ENCODE results near the gene RALA. TPM values are rescaled to one million over a fixed set of nuclear protein-coding genes. Genes with fewer than 3 reads are reported as not detected.

The RALA gene
- total and polyA plus RNA-seq, 3 donors from 2014 or later = 13.6 to 27.9 (median 15.9) TPM

GRCh38 chr7:39754326-39755120 lies 131.2 kb downstream of the RALA start:
- Histone ChIP-seq H3K4me3 (peak overlapping the region; percentile 24 to 40), H3K27ac (no peak overlapping the region), H3K27me3 (no peaks in the 10 kb centered on the region), H3K36me3 (ENCODE audit: low read depth, missing control alignments) (no peaks in the 10 kb centered on the region), H3K4me1 (no peaks in the 10 kb centered on the region), H3K9me3 (no peaks in the 10 kb centered on the region)
- WGBS, 2 donors = 23 to 32% methylated on average over 13 to 17 of the region's 17 CpGs
- DNase-seq = no peak
- no peak for TF ChIP-seq POLR2A (IDR thresholded peaks at IDR 0.05)
- TF ChIP-seq, protein P1, sequence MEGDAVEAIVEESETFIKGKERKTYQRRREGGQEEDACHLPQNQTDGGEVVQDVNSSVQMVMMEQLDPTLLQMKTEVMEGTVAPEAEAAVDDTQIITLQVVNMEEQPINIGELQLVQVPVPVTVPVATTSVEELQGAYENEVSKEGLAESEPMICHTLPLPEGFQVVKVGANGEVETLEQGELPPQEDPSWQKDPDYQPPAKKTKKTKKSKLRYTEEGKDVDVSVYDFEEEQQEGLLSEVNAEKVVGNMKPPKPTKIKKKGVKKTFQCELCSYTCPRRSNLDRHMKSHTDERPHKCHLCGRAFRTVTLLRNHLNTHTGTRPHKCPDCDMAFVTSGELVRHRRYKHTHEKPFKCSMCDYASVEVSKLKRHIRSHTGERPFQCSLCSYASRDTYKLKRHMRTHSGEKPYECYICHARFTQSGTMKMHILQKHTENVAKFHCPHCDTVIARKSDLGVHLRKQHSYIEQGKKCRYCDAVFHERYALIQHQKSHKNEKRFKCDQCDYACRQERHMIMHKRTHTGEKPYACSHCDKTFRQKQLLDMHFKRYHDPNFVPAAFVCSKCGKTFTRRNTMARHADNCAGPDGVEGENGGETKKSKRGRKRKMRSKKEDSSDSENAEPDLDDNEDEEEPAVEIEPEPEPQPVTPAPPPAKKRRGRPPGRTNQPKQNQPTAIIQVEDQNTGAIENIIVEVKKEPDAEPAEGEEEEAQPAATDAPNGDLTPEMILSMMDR (IDR thresholded peaks at IDR 0.05) = no peak
- intact Hi-C loops (cut with DNase I; ENCODE audit: low total_unique reads) = no loop called here

DNA sequence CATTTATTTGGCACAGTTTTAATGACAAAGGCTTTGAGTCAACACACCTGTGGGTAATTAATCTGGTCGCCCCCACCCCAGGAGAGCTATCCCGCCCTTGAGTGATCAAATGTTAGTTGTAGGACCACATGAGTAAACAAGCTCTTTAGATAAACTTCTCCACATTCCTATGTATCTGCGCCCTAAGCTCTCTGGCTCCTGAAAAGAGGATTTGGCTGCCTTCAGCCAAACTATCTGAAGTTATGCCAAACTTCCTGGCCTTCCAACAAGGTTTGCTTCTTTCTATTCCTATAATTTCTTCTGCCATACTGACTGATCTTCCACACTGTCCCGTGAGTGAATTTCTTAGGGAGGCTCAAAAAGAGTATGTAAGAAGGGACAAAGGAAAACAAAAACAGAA lies 134.2 kb downstream of the RALA start:
- DNase-seq = no peak
- no peaks in the 10 kb centered on the region for H3K9me3 ChIP-seq
- no peaks in the 10 kb centered on the region for H3K27me3 ChIP-seq
- intact Hi-C loops (cut with DNase I; ENCODE audit: low total_unique reads) = no loop called here
- H3K4me3 ChIP-seq = no peak overlapping the region
- no peak overlapping the region for H3K27ac ChIP-seq
- no peak for TF ChIP-seq POLR2A (IDR thresholded peaks at IDR 0.05)
- TF ChIP-seq, protein P1 (IDR thresholded peaks at IDR 0.05) = no peak
- H3K36me3 ChIP-seq (ENCODE audit: low read depth, missing control alignments) = no peaks in the 10 kb centered on the region
- WGBS, 2 donors = 73 to 76% methylated on average over 4 of the region's 4 CpGs
- no peaks in the 10 kb centered on the region for H3K4me1 ChIP-seq

Other genes starting within 250 kb of the RALA start
- gene YAE1, start 57.2 kb upstream of the RALA start, total RNA-seq = 10 to 100 TPM; 28.5 to 32.0 TPM
- 39.0 TPM for gene YAE1, start 57.2 kb upstream of the RALA start, polyA plus RNA-seq (ENCODE audit: insufficient read depth, low read depth, low replicate concordance)

All from testis (tissue), 3 donors.